Skeletal muscle cell (primary cell): ENCODE results near the gene AGTRAP.

ENCODE experiments used
- DNase-seq: peaks from one replicate; pipeline ENCODE4 v3.0.0-alpha.2; 2010; ENCODE audit warnings: low read depth
- H3K4me3 ChIP-seq: 2 replicates; pipeline ENCODE4 v1.5.1; 2011; ENCODE audit warnings: low read depth, mild to moderate bottlenecking, control low read depth, low read length, moderate library complexity

The AGTRAP gene

GRCh38 chr1:11704691-11705475, 31.1 kb upstream of the AGTRAP start:
- DNase-seq = no peak
- H3K4me3 ChIP-seq = no peak overlapping the region

- DNase-seq = no peak
- no peak overlapping the region for H3K4me3 ChIP-seq
Observed at GRCh38 chr1:11705596-11705995, 30.3 kb upstream of the AGTRAP start.

DNA sequence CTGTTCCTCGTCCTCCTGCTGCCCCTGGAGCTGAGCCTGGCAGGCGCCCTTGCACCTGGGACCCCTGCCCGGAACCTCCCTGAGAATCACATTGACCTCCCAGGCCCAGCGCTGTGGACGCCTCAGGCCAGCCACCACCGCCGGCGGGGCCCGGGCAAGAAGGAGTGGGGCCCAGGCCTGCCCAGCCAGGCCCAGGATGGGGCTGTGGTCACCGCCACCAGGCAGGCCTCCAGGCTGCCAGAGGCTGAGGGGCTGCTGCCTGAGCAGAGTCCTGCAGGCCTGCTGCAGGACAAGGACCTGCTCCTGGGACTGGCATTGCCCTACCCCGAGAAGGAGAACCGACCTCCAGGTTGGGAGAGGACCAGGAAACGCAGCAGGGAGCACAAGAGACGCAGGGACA, 29.6 kb upstream of the AGTRAP start:
- H3K4me3 ChIP-seq = no peak overlapping the region
- DNase-seq = no peak

- no peak for DNase-seq
Observed at GRCh38 chr1:11707621-11708276, 28.2 kb upstream of the AGTRAP start.

GRCh38 chr1:11708554-11709350, 27.2 kb upstream of the AGTRAP start:
- no peak overlapping the region for H3K4me3 ChIP-seq
- no peak for DNase-seq

More at GRCh38 chr1:11707621-11708276, 28.2 kb upstream of the AGTRAP start:
- no peak overlapping the region for H3K4me3 ChIP-seq

- DNase-seq = no peak
- H3K4me3 ChIP-seq = no peak overlapping the region
Observed at GRCh38 chr1:11711490-11711889, 24.4 kb upstream of the AGTRAP start.

- no peak overlapping the region for H3K4me3 ChIP-seq
Observed at GRCh38 chr1:11712285-11712684, 23.7 kb upstream of the AGTRAP start.

DNA sequence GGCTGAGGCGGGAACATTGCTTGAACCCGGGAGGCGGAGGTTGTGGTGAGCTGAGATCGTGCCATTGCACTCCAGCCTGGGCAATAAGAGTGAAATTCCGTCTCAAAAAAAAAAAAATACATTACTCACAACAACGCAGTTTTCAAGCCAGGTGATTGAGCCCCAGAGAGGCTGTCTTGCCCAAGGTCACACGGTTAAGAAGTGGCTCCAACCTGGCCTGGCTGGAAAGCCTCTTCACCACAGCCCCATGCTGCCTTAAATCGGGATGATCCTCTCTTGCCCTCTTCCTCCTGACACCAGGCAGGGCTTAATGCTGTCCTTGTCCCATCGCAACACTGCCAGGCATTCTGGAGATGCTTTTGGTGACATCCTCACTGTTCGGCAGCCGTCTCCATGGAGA, 22.8 kb upstream of the AGTRAP start:
- DNase-seq = no peak
- no peak overlapping the region for H3K4me3 ChIP-seq

More at GRCh38 chr1:11712285-11712684, 23.7 kb upstream of the AGTRAP start:
- no peak for DNase-seq

DNA sequence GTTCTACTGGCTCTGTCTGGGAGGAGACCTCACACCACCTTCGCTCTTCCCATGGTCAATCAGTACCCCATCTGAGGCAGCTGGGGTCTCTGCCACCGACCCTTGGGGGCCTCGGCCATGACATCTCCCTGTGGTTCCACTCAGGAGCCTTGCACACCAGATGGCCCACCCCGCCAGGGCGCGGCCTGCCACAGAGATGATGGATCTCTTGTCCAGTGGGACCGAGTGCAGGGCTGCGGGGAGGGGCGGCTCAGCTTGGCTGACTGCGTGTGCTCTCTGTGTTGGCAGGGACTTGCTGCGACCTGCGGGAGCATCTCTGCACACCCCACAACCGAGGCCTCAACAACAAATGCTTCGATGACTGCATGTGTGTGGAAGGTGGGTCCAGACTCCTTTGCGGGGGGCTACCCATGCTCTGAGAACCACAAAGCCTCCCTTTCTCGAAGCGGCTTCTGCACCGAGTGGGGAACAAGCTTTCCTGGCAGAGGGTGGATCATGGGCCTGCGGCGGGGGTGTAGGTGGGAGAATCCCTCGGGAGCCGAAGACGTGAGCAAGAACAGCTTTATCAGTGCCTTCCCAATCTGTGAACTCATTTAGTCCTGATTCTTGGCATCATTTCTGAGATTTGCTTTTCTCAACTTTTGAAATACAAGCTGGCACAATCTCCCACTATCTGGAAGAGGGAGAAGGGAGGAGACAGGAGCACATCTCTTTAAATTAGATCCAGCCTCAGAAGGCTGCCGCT, 20.9 kb upstream of the AGTRAP start:
- DNase-seq = no peak

GRCh38 chr1:11719313-11720032, 16.5 kb upstream of the AGTRAP start:
- DNase-seq = no peak
- H3K4me3 ChIP-seq = peak overlapping the region; percentile 24

More for the DNA sequence above, 20.9 kb upstream of the AGTRAP start:
- no peak overlapping the region for H3K4me3 ChIP-seq

GRCh38 chr1:11720033-11720376, 15.9 kb upstream of the AGTRAP start:
- DNase-seq = no peak
- H3K4me3 ChIP-seq = no peak overlapping the region

DNA sequence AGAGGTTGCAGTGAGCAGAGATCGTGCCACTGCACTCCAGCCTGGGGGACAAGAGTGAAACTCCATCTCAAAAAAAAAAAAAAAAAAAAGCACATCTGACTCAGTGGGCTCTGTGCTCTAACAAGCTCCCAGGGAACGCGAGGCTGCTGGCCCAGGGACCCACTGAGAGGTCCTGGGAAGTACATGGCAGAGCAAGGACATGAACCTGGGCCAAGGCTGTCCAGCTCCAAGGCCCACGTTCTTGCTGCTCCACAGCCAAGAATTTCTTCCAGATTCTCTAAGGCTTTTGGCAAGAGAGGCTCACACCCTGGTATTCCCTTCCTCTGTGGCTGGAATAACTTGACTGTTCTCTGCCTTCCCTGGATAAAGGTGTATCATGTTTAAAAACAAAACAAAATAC, 15.4 kb upstream of the AGTRAP start:
- H3K4me3 ChIP-seq = no peak overlapping the region

DNA sequence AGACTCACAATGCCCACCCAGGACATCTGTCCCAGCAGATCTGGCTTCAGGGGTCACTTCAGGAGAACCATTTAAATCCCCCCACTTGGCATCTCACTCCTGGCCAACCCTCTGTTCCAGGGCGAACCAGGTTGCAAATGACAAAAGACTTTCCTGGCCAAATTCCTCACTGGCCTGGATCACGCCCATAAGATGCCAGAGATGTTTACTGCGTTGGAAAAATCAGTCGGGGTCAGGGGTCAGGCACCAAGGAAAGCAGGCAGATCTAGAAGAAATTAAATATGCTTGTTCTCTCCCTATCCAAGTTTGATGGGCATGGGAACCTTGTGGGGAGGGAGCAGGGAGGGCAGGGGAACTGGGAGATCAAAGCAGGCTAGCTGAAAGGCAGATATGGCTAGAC, 14.6 kb upstream of the AGTRAP start:
- DNase-seq = no peak
- no peak overlapping the region for H3K4me3 ChIP-seq

More for the DNA sequence above, 15.4 kb upstream of the AGTRAP start:
- no peak for DNase-seq

GRCh38 chr1:11722538-11722937, 13.4 kb upstream of the AGTRAP start:
- H3K4me3 ChIP-seq = no peak overlapping the region
- DNase-seq = no peak

GRCh38 chr1:11725616-11726015, 10.3 kb upstream of the AGTRAP start:
- DNase-seq = no peak
- H3K4me3 ChIP-seq = no peak overlapping the region

DNA sequence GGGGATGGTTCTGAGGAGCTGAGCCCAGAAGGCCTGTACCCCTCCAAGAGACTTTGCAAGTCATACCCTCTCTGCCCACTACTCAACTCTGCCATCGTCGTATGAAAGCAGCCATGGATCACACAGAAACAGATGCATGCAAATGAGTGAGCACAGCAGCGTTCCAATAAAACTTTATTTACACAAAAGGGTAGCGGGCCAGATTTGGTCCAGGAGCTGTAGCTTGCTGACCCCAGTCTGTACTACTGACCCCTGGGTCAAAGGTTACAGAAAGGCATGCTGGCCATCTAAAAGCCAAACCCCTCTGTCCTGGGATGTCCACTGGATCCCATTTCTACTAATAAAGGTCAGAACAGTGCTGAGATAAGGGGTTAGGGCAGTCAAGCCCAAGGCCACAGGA, 8.8 kb upstream of the AGTRAP start:
- no peak overlapping the region for H3K4me3 ChIP-seq
- DNase-seq = no peak

DNA sequence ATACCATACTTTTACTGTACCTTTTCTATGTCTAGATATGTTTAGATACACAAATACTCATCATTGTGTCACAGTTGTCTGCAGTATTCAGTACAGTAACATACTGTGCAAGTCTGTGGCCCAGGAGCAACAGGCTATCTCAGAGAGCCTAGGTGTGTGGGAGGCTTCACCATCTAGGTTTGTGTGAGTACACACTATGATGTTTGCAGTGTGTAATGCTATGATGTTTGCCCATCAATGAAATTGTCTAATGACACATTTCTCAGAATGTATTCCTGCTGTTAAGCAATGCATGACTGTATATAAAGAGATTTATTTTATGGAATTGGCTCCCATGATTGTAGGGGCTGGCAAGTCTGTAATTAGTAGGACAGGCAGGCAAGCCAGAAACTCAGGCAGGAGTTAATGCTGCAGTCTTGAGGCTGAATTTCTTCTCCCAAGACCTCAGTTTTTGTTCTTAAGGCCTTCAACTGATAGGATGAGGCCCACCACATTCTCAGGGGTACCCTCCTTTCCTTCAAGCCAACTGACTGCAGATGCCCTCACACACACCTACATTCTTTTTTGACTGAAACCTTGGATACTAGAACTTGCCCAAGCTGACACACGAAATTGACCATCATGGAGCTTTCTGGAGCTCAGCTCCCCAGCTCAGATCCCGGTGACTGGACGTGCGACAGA, 7.7 kb upstream of the AGTRAP start:
- DNase-seq = no peak
- H3K4me3 ChIP-seq = no peak overlapping the region

DNA sequence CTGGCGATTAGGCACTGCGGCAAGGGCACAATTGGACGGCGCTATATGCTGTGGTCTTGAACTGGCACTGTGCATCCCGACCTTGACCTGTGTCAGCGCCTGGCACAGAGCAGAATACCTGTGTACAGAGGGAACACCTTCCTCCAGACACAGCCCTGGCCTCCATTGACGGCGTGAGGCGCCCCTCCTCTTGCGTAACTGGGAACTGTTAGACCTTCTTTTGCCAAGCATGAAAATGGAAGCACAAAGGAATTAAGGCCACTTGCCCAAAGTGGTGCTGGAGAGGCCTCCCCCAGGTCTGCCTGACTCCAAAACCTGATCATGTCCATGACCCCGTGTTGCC, 6.8 kb upstream of the AGTRAP start:
- H3K4me3 ChIP-seq = no peak overlapping the region
- no peak for DNase-seq
